HepG2 (cell line): Measurements from ENCODE around the gene DDX6. TPM values are rescaled to one million over a fixed set of nuclear protein-coding genes. Genes with fewer than 3 reads are reported as not detected.

Source experiments
- ATF4 ChIP-seq, 2 experiments: fragments of 450-650 bp in 1 of 2; sonication (generic) in 1 of 2; formaldehyde crosslinking; IDR thresholded peaks; 2 replicates each; pipeline versions ENCODE4 v1.5.0 to v1.8.0; 2020 to 2022; ENCODE audit warnings: mild to moderate bottlenecking in 1 of 2, missing genetic modification reagents in 1 of 2
- ATF7-NPFF ChIP-seq: sonication (generic); formaldehyde crosslinking; IDR thresholded peaks from 2 replicates; pipeline ENCODE4 v1.8.1; 2023; ENCODE audit warnings: mild to moderate bottlenecking, low read depth, missing genetic modification reagents, moderate library complexity
- MAX ChIP-seq: IDR thresholded peaks from 2 replicates; pipeline ENCODE4 v1.6.1; 2012; ENCODE audit warnings: inconsistent platforms
- REST ChIP-seq, 2 experiments: IDR thresholded peaks; 2 replicates each; pipeline ENCODE4 v1.6.1; 2011 to 2012; ENCODE audit warnings: low read length in 2 of 2, borderline replicate concordance in 1 of 2, low read depth in 1 of 2, mild to moderate bottlenecking in 1 of 2, moderate library complexity in 1 of 2
- REXO4 ChIP-seq: sonication (generic); formaldehyde crosslinking; IDR thresholded peaks from 2 replicates; pipeline ENCODE4 v1.8.0; 2022; ENCODE audit warnings: missing genetic modification reagents, mild to moderate bottlenecking, borderline replicate concordance
- ZNF124 ChIP-seq: sonication (generic); formaldehyde crosslinking; IDR thresholded peaks from 2 replicates; pipeline ENCODE4 v1.4.0; 2020; ENCODE audit warnings: missing genetic modification reagents
- ZNF414 ChIP-seq: sonication (generic); formaldehyde crosslinking; IDR thresholded peaks from 2 replicates; pipeline ENCODE4 v1.5.0; 2020; ENCODE audit warnings: missing genetic modification reagents
- ZUFSP ChIP-seq: sonication (generic); formaldehyde crosslinking; IDR thresholded peaks from 2 replicates; pipeline ENCODE4 v1.9.0; 2021; ENCODE audit warnings: missing genetic modification reagents, mild to moderate bottlenecking, borderline replicate concordance
- polyA plus RNA-seq, 8 experiments: library from polyadenylated mRNA; depleted of rRNA in 3 of 8; stranded (reverse) in 7 of 8; unstranded in 1 of 8; fragments of >200 nt; fragmentation: Illumina TruSeq in 4 of 8; extraction: Trizol in 4 of 8; gene quantifications; 2 replicates each; pipeline versions ENCODE4 v1.2.1 to v1.2.3, GENCODE V29; 2011 to 2016; ENCODE audit warnings: low read depth in 4 of 8, missing spikeins in 1 of 8, mixed read lengths in 1 of 8; ENCODE audit not compliant: insufficient read depth in 1 of 8
- total RNA-seq, 5 experiments: library from RNA; depleted of rRNA; stranded (reverse); fragments of >200 nt; fragmentation: Illumina TruSeq; extraction: Trizol; gene quantifications; 2 replicates each; pipeline ENCODE4 v1.2.3, GENCODE V29; 2016; ENCODE audit warnings: low read depth in 1 of 5

The DDX6 gene
- total and polyA plus RNA-seq, 2 of the 13 experiments (the other 11 are each of a cell fraction or from before 2014, with no cell fraction given) = 20.9 to 59.2 TPM

- no peak for TF ChIP-seq ATF4 (CRISPR knock-in tag; IDR thresholded peaks at IDR 0.05)
- TF ChIP-seq ATF7-NPFF (CRISPR knock-in tag) = no peak
- no peak for TF ChIP-seq ZNF414 (CRISPR knock-in tag)
- no peak for TF ChIP-seq ZNF124 (CRISPR knock-in tag)
- TF ChIP-seq REXO4 = no peak
- TF ChIP-seq MAX = no peak
- no peak for TF ChIP-seq ZUFSP (CRISPR knock-in tag)
- no peak for TF ChIP-seq REST (IDR thresholded peaks at IDR 0.05; ENCODE audit: borderline replicate concordance in 1 of 2, low read depth in 1 of 2, low read length in 2 of 2)
Observed at GRCh38 chr11:118813551-118813950, 22.6 kb upstream of the DDX6 start (continued).
